Measurements from ENCODE around the gene P2RY12. TPM values are rescaled to one million over a fixed set of nuclear protein-coding genes. Genes with fewer than 3 reads are reported as not detected.

Gene P2RY12
- total RNA-seq, 4 donors from 2014 or later = 0.52 to 1.1 (median 0.56) TPM; not detected in 1

DNA sequence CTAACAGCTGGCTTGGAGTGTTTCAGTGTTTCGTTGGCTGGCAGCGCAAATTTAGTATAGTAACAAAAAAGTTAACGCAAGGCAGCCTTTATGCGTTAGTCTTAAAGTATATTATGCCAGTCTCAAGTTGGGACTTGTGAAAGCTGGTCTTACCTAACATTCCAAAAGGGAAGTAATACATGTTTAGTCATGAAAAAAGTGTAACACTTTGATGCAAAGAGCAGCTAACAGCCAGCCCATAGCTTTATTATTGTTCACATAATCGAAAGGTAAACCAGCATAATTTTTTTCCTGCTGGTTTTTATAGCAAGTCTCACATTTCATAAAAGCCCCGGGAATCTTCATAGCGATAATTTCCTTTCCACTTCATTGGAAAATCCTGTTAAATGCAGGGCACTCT, 65.6 kb downstream of the P2RY12 start:
- Histone ChIP-seq H3K27me3 (no peaks in the 10 kb centered on the region), H3K4me1 (no peaks in the 10 kb centered on the region), H3K36me3 (no peaks in the 10 kb centered on the region), H3K9me3 (no peaks in the 10 kb centered on the region), H3K27ac (no peak overlapping the region), H3K4me3 (no peak overlapping the region)
- DNase-seq = no peak
- intact Hi-C loops (cut with DNase I; ENCODE audit: low total_unique reads) = no loop called here
- no peak for TF ChIP-seq POLR2A (IDR thresholded peaks at IDR 0.05)
- no peak for TF ChIP-seq CTCF (IDR thresholded peaks at IDR 0.05 in 4 of 5, conservative IDR thresholded peaks at IDR 0.05 in 1 of 5)
- in situ Hi-C loops (cut with MboI; ENCODE audit: low sequenced_read_pairs in 4 of 4) = no loop called here
- ATAC-seq = no peak

DNA sequence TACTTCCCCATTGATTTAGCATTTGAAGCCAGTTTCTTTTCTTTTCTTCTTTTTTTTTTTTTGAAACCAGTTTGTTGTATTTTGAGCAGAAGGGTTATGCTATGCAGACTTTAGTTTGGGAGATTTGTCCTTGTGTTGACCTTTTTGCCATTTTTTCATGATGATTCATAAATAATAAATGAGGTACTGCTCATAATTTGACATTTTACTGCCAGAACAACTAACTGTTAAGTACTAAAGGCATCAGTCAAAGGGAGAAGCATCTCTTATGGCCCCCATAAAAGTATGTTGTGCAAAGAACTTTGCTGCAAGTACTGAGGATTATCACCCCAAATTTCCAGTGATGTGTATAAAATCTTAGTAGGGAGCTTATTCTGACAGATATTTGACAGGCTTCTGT, 66.2 kb downstream of the P2RY12 start:
- intact Hi-C loops (cut with DNase I; ENCODE audit: low total_unique reads) = no loop called here
- no peak overlapping the region for H3K4me3 ChIP-seq
- H3K9me3 ChIP-seq = no peaks in the 10 kb centered on the region
- TF ChIP-seq POLR2A (IDR thresholded peaks at IDR 0.05) = no peak
- TF ChIP-seq CTCF (IDR thresholded peaks at IDR 0.05 in 4 of 5, conservative IDR thresholded peaks at IDR 0.05 in 1 of 5) = no peak
- DNase-seq (no peak), ATAC-seq (no peak)
- in situ Hi-C loops (cut with MboI; ENCODE audit: low sequenced_read_pairs in 4 of 4) = no loop called here
- H3K4me1 ChIP-seq = no peaks in the 10 kb centered on the region
- H3K27ac ChIP-seq = no peak overlapping the region
- H3K36me3 ChIP-seq = no peaks in the 10 kb centered on the region
- H3K27me3 ChIP-seq = no peaks in the 10 kb centered on the region

DNA sequence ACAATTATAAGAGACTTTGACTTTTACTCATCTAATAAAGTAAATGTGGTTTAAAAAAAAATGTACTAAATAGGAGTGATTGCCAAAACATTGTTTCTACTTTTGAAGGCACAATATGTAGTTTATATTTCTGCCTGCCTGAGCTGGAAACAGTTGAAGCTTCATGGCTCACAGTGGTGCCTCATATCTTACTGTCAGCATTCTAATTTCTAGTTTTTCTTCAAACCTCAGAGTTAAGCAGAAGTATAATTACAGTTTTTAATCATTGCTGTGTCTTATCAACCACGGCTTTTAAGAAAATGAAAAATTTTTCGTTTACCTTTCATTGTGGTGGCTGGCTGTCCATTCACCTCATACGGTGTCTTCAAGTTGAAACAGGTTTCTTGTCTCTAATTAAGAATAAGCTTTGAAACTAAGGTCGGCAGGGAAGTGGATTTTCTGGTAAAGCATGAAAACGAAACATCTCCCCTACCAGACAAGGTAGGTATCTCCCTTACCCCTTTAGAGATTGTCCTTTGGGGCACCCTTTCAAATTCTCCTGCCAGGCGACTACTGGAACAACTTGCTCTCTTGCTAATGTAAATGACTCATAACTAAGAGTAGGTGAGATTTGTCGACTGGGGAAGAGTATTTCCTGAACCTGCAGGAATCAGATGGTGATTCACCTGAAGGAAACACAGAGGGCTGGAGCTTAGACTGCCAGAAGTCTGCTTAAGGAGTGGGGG, 68.1 kb downstream of the P2RY12 start, which contains the start of gene GPR87:
Gene GPR87, minus strand, starts transcription at position 554 of the 725 bp plus-strand sequence. CDS start 16,720 bp downstream, outside the sequence.
- DNase-seq = no peak
- H3K36me3 ChIP-seq = no peaks in the 10 kb centered on the region
- in situ Hi-C loops (cut with MboI; ENCODE audit: low sequenced_read_pairs in 4 of 4) = no loop called here
- H3K4me3 ChIP-seq = no peak within 1 kb of the TSS
- no peaks in the 10 kb centered on the region for H3K9me3 ChIP-seq
- H3K27ac ChIP-seq = no peak within 1 kb of the TSS
- TF ChIP-seq CTCF (IDR thresholded peaks at IDR 0.05 in 4 of 5, conservative IDR thresholded peaks at IDR 0.05 in 1 of 5) = no peak
- TF ChIP-seq POLR2A (IDR thresholded peaks at IDR 0.05) = no peak
- no peak for ATAC-seq
- H3K27me3 ChIP-seq = no peaks in the 10 kb centered on the region
- no peaks in the 10 kb centered on the region for H3K4me1 ChIP-seq
- intact Hi-C loops (cut with DNase I; ENCODE audit: low total_unique reads) = no loop called here

DNA sequence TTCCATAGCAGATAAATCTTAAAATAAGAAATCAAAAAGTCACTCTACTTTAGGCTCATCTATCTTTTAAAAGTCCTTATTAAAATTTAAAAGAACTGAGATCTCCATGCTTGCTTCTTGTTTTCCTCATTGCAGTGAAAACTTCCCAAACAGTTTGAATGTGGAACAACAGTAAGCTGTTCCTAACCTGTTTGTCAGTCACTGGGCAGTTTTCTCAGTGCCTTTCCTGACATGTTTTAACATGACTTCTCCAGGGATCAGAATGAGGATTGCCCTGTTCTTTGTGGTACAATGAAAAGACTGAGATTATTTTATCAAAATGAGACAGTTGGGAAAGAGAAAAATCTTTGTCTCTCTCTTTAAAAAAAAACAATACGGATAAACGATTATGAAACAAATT, 68.7 kb downstream of the P2RY12 start:
- no peaks in the 10 kb centered on the region for H3K27me3 ChIP-seq
- H3K4me3 ChIP-seq = no peak overlapping the region
- H3K4me1 ChIP-seq = no peaks in the 10 kb centered on the region
- intact Hi-C loops (cut with DNase I; ENCODE audit: low total_unique reads) (no loop called here), in situ Hi-C loops (cut with MboI; ENCODE audit: low sequenced_read_pairs in 4 of 4) (no loop called here)
- H3K27ac ChIP-seq = no peak overlapping the region
- TF ChIP-seq CTCF (IDR thresholded peaks at IDR 0.05 in 4 of 5, conservative IDR thresholded peaks at IDR 0.05 in 1 of 5) (no peak), POLR2A (IDR thresholded peaks at IDR 0.05) (no peak)
- no peaks in the 10 kb centered on the region for H3K36me3 ChIP-seq
- ATAC-seq = no peak
- no peak for DNase-seq
- H3K9me3 ChIP-seq = no peaks in the 10 kb centered on the region

DNA sequence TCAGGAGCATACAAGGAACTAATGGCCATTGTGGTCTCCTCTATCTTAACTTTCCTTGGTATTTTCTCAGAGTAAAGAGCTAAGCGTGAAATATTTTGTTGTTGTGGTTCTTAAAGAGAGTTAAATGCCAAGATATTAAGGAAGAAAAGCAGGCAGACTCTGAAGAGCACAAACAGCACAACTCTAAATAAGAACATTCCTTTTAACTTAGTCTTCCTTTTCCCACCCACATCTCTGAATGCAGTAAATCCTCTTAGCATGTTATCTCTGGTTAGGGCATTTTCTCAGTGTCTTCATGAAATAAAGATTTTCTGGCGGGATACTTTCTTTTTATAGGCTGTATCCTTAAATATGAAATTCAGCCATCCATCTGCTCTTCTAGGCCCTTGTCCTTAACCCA, 69.4 kb downstream of the P2RY12 start:
- Histone ChIP-seq H3K4me3 (no peak overlapping the region), H3K9me3 (no peaks in the 10 kb centered on the region), H3K36me3 (no peaks in the 10 kb centered on the region), H3K27ac (no peak overlapping the region), H3K4me1 (no peaks in the 10 kb centered on the region), H3K27me3 (no peaks in the 10 kb centered on the region)
- DNase-seq = no peak
- intact Hi-C loops (cut with DNase I; ENCODE audit: low total_unique reads) = no loop called here
- TF ChIP-seq CTCF (IDR thresholded peaks at IDR 0.05 in 4 of 5, conservative IDR thresholded peaks at IDR 0.05 in 1 of 5) (no peak), POLR2A (IDR thresholded peaks at IDR 0.05) (no peak)
- no peak for ATAC-seq
- in situ Hi-C loops (cut with MboI; ENCODE audit: low sequenced_read_pairs in 4 of 4) = no loop called here
